HUDEP-2 (cell line): ENCODE results near the gene IFNA21.
"Not testable (repeated sequence)": the region's sequence is repeated elsewhere in the genome, so short reads cannot be mapped to it uniquely, and the experiment has no call there.

ENCODE experiments used
- DNase-seq, 76 experiments: peaks; one replicate each; lab custom pipeline; 2025; ENCODE audit not compliant: unreplicated experiment in 76 of 76; lab: John Stamatoyannopoulos, UW

IFNA21 gene

DNA sequence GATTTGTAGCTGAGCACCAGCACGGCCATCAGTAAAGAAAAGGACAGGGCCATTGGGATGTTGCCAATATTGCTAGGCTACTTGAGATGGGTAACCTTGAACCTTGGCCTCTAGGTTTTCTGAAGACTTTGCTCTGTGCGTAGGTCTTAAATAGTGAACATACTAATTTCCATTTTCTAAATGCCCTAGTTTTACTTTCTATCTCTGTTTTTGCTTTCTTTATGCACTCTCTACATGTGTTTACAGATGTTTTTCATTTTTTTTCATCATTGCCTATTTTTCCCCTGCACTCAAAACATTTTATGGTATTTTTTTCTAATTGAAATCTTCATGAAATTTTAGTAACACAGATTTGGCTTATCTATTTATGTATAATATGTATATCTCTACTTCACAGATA, at the start of gene IFNA21:
Gene IFNA21, minus strand, starts transcription at position 101 of the 400 bp plus-strand sequence. Its CDS starts 48 bp downstream, at position 53.
- DNase-seq: not testable (repeated sequence)

DNA sequence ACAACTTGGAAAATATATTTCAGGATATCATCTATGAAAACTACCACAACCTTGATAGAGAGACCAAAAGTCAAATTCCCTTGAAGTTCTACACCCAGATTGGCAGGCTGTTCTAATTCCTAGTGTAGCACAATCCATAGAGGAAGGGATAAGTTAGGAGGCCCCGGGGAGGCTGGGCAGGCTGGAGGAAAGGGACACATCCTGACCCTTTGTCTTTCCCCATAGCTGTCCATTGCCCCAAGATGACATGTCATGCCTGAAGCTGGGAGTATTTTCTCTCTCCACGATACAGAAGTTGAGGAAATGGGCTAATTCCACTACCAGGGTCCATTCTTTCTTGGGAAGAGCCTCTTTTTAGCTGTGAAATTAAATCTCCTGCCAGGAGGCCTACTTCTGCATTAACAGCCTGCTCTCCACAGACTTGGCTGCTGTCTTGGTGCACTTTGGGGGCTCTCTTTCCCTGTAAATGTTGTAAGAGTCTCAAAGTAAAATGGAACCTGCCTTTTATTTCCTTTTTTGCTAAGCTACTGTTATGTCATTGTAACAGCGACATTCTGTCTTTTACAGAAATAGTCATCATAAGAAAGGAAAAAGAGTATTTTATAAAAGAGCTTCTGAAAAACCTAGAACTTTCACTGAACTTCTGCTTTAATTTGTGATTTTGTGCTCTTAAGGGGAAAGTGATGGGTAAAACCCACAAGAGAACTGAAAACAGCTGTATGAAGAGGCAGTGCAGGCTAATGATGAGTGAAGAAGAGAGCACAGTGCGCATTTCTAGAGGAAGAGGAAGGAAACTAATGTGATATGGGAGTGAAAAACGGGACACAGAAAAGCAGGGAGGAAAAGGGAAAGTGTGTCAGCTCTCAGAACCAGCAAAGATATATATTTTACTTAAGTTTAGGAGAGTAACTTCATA, 47.2 kb upstream of the IFNA21 start:
- peak in 3 of 76 experiments; percentile 1 for DNase-seq

DNA sequence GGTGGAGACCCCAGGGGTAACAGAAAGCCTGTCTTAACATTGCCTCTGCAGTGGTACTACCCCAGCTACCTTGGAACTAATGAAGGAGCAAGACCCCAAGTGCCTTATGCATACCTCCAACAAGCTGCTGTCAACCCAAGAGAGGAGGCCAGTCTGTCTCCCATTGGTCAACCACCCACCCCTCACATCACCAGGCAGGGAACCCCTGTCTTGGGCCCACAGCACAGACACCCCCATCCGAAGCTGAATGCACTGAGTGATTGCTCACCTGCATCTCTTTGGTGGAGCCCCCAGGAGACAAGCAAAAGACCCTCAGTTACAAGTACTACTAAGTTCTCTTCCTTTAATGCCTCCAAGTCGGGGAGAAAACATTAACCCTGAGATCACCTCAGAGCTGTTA, 45.7 kb upstream of the IFNA21 start:
- not testable (repeated sequence) for DNase-seq

DNA sequence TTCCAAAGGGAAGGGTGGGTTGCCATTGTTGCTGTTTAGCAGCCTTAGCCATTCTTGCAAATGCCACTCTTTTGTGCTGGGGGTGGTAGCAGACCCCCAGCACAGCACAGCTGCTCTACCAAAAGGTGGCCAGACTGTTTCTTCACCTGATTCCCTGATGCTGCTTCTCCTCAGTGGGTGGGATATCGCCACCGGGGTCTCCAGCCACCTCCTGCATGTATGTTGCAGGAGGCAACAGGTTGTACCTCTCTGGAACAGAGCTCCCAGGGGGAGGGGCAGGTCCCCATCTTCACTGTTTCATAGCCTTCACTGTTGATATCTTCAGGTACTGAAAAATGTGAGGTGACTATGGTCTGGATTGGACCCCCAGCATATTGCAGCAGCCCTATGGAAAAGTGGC, 44.3 kb upstream of the IFNA21 start:
- DNase-seq: not testable (repeated sequence)

DNA sequence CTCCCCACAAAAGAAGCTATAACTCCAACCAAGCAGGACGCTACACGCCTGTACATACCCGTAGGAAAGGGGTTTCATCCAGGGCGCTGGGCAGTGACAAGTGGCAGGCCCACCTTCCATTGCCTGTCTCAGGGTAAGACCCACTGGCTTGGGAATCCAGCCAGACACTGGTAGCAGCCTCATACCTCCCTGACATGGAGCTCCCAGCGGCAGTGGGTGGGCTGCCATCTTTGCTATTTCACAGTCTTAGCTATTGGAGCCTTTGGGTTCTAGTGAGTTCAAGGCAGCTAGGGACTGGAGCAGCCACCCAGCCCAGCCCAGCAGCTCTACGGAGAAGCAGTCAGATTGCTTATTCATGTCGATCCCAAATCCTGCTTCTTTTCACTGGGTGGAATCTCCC, 43.9 kb upstream of the IFNA21 start:
- no peak for DNase-seq

DNA sequence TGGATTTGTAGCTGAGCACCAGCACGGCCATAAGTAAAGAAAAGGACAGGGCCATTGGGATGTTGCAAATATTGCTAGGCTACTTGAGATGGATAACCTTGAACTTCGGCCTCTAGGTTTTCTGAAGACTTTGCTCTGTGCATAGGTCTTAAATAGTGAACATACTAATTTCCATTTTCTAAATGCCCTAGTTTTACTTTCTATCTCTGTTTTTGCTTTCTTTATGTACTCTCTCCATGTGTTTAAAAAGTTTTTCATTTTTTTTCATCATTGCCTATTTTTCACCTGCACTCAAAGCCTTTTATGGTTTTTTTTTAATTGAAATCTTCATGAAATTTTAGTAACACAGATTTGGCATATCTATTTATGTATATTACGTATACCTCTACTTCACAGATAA, 40.6 kb upstream of the IFNA21 start, which contains the start of gene IFNA10:
Gene IFNA10, minus strand, starts transcription at position 101 of the 400 bp plus-strand sequence. Its CDS starts 46 bp downstream, at position 55.
- not testable (repeated sequence) for DNase-seq

DNA sequence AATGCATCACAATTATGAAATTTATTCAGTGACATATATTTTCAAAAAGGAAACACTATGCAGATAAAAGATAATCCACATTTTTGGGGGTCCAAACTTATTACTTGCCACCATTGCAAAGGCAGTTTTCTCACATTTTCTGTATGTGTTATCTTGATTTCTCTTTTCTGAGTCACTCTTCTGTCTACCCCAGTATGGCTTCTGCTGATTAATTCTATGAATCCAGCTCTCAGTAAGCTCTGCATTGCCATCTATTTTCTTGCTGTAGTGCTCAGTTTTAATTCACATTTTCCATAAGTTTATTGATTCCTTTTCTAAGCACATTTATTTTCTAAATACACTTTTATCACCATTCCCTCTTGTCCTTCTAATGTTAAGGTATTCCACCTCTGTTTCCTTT, 38.7 kb upstream of the IFNA21 start:
- no peak for DNase-seq

DNA sequence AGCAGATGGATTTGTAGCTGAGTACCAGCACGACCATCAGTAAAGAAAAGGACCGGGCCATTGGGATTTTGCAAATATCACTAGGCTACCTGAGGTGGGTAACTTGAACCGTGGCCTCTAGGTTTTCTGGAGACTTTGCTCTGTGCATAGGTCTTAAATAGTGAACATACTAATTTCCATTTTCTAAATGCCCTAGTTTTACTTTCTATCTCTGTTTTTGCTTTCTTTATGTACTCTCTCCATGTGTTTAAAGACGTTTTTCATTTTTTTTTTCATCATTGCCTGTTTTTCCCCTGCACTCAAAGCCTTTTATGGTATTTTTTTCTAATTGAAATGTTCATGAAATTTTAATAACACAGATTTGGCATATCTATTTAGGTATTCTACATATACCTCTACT, 35.6 kb upstream of the IFNA21 start, which contains the start of gene IFNA7:
Gene IFNA7, minus strand, starts transcription at position 101 of the 400 bp plus-strand sequence. Its CDS starts 40 bp downstream, at position 61.
- not testable (repeated sequence) for DNase-seq

DNA sequence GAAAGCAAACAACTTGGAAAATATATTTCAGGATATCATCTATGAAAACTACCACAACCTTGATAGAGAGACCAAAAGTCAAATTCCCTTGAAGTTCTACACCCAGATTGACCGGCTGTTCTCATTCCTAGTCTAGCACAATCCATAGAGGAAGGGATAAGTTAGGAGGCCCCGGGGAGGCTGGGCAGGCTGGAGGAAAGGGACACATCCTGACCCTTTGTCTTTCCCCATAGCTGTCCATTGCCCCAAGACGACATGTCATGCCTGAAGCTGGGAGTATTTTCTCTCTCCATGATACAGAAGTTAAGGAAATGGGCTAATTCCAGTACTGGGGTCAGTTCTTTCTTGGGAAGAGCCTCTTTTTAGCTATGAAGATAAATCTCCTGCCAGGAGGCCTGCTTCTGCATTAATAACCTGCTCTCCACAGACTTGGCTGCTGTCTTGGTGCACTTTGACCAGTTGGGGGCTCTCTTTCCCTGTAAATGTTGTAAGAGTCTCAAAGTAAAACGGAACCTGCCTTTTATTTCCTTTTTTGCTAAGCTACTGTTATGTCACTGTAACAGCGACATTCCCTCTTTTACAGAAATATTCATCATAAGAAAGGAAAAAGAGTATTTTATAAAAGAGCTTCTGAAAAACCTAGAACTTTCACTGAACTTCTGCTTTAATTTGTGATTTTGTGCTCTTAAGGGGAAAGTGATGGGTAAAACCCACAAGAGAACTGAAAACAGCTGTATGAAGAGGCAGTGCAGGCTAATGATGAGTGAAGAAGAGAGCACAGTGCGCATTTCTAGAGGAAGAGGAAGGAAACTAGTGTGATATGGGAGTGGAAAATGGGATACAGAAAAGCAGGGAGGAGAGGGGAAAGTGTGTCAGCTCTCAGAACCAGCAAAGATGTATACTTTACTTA, 28.7 kb upstream of the IFNA21 start:
- peak in 18 of 76 experiments; percentile 0 to 43 (median 12) for DNase-seq

DNA sequence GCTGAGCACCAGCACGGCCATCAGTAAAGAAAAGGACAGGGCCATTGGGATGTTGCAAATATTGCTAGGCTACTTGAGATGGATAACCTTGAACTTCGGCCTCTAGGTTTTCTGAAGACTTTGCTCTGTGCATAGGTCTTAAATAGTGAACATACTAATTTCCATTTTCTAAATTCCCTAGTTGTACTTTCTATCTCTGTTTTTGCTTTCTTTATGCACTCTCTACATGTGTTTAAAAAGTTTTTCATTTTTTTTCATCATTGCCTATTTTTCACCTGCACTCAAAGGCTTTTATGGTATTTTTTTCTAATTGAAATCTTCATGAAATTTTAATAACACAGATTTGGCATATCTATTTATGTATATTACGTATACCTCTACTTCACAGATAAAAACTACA, 21.0 kb upstream of the IFNA21 start, which contains the start of gene IFNA4:
Gene IFNA4, minus strand, starts transcription at position 101 of the 400 bp plus-strand sequence. Its CDS starts 56 bp downstream, at position 45.
- DNase-seq: not testable (repeated sequence)

DNA sequence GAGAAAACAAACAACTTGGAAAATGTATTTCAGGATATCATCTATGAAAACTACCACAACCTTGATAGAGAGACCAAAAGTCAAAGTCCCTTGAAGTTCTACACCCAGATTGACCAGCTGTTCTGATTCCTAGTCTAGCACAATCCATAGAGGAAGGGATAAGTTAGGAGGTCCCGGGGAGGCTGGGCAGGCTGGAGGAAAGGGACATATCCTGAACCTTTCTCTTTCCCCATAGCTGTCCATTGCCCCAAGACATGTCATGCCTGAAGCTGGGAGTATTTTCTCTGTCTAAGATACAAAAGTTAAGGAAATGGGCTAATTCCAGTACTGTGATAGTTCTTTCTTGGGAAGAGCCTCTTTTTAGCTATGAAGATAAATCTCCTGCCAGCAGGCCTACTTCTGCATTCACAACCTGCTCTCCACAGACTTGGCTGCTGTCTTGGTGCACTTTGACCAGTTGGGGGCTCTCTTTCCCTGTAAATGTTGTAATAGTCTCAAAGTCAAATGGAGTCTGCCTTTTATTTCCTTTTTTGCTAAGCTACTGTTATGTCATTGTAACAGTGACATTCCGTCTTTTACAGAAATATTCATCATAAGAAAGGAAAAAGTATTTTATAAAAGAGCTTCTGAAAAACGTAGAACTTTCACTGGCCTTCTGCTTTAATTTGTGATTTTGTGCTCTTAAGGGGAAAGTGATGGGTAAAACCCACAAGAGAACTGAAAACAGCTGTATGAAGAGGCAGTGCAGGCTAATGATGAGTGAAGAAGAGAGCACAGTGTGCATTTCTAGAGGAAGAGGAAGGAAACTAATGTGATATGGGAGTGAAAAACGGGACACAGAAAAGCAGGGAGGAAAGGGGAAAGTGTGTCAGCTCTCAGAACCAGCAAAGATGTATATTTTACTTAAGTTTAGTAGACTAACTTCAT, 16.6 kb upstream of the IFNA21 start:
- peak in 10 of 76 experiments; percentile 1 to 38 (median 7) for DNase-seq

DNA sequence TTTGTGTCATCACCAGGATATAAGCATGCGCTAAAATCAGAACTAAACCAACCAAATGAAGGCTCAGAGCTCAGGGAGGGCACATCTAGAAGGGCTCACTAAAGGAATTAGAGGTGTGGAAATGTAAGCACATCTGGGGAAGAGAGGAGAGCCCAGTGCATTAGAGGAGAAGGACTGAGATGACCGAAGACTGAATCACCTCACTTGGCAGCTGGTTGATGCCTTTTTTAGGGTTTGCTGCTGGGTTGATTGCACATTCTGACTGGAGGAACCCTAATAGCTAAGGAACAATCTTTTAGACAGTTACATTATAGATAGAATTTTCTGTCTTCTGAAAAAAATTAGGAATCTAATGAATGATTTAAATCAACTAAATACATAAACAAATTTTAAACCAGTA, 8.2 kb upstream of the IFNA21 start:
- no peak for DNase-seq

DNA sequence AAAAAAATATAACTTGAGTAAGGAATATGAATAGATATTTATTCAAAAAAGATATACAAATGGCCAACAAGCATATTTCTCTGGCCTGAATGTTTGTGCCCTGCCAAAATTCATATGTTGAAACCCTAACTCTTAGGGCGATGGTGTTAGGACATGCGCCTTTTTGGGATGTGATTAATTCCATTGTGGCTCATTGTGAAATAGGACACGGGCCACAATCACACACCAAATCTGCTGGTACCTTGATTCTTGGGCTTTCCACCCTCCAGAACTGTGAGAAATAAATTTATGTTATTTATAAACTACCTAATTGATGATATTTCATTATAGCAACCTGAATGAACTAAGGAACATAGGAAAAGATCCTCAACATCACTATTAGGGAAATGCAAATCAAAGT, 5.7 kb upstream of the IFNA21 start:
- no peak for DNase-seq

DNA sequence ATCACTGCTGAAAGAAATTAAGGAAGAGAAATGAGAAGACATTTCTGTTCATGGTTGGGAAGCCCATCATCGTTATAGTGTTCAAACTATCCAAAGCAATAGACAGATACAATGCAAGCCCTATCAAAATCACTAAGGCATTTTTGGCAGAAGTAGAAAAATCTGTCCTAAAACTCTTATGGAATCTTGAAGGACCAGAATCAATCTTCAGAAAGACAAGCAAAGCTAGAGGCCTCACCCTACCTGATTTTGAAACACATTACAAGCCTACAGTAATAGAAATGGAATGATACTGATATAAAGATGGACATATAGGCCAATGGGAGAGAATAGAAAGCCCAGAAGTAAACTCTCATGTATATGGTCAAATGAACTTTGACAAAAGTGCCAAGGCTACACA, 4.9 kb upstream of the IFNA21 start:
- no peak for DNase-seq

DNA sequence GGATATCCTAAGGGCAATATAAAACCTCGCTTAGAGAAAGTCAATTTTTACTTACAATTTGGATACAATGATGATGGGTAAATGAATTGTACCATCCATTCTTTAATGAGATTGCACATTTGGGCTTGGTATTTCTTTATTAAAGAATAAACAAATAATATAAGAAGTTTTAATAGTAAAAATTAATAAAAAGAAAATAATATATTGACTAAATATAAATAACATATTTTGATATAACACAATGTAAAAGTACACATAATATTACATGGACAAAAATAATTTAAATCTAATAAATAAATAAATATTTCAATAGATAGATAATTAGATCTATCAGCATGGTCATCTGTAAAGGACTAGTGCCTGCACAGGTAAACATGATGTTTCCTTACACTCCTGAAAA, 944 bp downstream of the IFNA21 start:
- DNase-seq: no peak

DNA sequence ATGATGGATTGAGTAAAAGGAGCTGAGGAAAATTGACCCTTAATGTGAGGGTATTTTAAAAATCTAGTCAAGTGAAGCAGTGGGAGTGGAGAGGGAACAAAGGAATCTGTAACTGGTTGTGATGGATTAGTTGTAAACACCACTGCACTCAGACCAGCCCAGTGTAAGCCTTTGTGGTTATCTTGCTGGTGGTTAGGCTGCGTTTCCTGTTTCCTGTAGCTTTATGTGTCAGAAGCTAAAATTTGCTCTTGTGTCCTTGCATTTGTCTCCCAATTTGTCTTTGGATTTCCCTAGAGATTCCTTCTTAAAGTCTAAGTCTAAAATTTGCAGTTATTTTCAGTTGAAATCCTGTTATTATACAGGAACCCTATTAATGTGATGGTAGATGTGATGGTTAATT, 6.3 kb downstream of the IFNA21 start:
- DNase-seq: no peak

DNA sequence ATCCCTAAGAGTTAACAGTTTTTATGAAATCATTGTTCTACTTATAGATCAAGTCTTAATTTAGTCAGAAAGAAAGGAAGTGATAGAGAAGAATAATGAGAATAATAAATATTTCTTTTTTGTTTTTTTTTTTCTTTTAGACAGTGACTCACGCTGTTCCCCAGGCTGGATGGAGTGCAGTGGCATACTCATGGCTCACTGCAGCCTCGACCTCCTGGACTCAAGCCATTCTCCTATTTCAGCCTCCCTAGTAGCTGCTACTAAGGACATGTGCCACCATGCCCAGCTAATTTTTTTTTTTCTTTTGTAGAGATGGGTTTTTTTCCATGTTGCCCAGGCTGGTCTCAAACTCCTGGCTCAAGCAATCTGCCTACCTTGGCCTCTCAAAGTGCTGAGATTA, 11.0 kb downstream of the IFNA21 start:
- DNase-seq: no peak

DNA sequence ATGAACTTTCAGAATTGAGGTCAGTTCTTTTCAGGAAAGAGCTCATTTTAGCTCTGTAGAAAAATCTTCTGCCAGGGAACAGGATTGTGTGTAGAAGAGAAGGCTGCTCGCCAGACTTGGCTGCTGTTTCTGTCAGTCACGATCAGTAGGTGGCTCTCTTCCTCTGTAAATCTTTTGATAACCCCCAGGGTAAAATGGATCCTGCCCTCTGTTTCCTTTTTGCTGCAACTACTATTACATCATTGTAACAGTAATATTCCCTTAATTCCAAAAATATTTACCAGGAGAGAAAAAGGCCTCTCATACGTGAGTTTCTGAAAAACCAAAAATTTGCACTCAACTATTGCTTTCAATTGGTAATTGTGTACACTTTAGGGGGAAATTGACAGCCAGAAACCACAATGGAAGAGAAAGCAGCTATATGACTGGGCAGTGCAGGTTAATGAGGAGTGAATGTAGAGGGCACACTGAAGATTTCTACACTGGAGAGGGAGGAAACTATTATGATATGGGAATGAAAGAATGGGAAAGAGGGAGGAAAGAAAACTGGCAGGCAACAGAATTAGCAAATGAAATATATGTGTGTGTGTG, 12.3 kb downstream of the IFNA21 start:
- DNase-seq: peak in 2 of 76 experiments; percentile 1 to 5

DNA sequence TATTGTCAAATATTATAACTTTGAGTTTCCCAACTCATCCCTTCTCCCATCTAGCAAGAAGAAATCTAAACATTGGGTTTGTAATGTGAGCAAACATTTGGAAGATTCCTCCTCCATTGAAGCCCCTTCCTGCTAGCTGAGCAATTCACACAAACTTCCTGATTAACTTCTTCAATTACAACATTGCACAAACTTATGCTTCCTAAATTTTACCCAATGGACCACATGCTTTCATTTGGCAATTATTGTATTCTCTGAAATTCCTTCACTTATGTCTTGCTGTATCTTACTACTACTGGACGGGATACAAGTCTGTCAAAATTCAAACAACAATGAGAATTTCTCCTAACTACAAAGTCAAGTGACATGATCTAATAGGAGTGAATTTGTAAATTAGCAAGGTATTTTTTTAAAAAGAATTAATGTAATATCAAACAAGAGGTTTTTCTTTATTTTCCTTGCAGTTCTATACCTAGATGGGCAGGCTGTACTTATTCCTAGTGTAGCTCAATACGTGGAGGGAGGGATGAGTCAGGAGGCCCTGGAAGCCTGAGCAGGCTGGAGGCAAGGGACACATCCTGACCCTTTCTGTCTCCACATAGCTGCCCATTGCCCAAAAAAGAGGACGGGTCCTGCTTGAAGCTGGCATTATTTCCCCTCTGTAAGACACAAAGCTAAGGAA, 13.0 kb downstream of the IFNA21 start:
- no peak for DNase-seq
